ENCODE measurements around the gene AJM1.

The AJM1 gene

DNA sequence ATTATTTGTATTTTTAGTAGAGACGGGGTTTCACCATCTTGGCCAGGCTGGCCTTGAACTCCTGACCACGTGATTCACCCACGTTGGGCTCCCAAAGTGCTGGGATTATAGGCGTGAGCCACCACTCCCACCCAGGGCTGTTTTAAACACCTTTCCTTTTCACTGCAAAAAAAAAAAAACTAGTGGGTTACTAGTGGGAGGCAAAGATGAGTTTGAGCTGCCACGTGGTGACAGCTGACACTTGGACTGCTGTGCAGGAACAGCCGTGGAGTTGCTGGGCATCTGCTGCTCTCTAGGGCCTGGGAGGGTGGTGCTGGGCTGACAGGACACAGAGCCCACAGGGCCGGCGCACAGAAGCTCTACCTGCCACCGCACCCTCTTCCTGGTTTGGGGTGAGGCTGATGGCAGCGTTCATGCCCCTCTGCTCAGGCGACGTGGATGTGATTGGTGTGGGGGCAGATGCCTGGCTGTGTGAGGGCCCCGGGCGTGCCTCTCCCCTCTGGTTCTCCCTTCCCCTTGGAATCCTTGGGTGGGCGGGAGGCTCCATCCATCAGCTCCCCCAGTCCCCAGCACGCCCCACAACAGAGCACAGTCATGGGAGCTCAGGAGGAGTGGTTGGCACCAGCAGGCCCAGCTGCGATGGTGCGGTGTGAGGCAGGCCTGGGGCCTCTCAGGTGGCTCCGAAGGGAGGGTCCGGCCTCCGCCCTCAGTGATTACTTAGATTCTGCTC lies 17.6 kb upstream of the AJM1 start:
- no peak for FAIRE-seq
- no peak for TF ChIP-seq PAX5 (IDR thresholded peaks at IDR 0.05; ENCODE audit: insufficient read depth, low read length, severe bottlenecking)
- no peak for TF ChIP-seq POLR2AphosphoS5 (IDR thresholded peaks at IDR 0.05; ENCODE audit: low read depth, low read length)
- no peak for TF ChIP-seq SPI1 (IDR thresholded peaks at IDR 0.05; ENCODE audit: low read depth, low read length)
- no peak for TF ChIP-seq POU2F2 (IDR thresholded peaks at IDR 0.05; ENCODE audit: low read depth, low read length)
- no peak for DNase-seq (ENCODE audit: insufficient read length, low spot score)

DNA sequence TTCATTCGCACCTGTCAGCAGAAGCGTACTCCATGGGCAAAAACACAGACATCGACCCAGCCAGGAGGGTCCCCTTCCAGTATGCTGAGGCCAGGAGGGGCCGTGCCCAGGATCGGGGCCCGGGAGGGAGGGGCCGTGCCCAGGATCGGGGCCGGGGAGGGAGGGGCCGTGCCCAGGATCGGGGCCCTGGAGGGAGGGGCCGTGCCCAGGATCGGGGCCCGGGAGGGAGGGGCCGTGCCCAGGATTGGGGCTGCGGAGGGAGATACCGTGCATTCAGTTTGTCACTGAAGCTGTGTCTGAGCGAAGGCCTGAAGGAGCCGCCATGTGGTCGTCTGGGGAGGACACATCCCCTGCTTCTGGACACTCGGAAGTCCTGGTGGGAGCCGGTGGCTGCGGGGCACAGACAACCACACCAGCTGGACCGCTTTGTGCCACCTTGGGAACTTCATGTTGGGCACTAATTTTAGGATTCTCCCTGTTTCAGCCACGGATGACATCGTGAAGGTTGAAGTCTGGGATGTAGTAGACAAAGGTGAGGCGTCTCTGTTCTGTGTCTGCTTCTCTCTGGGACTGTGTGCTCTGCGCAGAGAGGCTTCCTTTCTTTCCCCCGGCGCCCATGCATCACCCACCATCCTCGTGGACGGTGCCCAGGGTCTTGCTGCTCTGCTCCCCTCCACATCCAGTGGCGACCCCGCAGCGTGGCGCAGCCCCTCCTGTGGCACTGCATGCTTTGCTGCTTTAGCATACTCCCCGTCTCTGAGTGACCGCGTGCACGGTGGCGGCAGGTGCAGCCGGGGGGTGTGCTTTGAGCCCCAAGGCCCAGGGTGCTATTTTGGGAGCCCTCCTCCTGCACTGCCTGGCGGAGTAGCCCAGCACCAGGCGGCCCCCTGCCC lies 16.7 kb upstream of the AJM1 start:
- FAIRE-seq, result no peak
- TF ChIP-seq SPI1 (IDR thresholded peaks at IDR 0.05; ENCODE audit: low read depth, low read length) (no peak), POLR2AphosphoS5 (IDR thresholded peaks at IDR 0.05; ENCODE audit: low read depth, low read length) (no peak), PAX5 (IDR thresholded peaks at IDR 0.05; ENCODE audit: insufficient read depth, low read length, severe bottlenecking) (no peak), POU2F2 (IDR thresholded peaks at IDR 0.05; ENCODE audit: low read depth, low read length) (no peak), POLR2A (IDR thresholded peaks at IDR 0.05; ENCODE audit: low read depth, low read length) (no peak), TAF1 (IDR thresholded peaks at IDR 0.05; ENCODE audit: low read depth, low read length) (no peak)
- no peak for DNase-seq (ENCODE audit: insufficient read length, low spot score)

DNA sequence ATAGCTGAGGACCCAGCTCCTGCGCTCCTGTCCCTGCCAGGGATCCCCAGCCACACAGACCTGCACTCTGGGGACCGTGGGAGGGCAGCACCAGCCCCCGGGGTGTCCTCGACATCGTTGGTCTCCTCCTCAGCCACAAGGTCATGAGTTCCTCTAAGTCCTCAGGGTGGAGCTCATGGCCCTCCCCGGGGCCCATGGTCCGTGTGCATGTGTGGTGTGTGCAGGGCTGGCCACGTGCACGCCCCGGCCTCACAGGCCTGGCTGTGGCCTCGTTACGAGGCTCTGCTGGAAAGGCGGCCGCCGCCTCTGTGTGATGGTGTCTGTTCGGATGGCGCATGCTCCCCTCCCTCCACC lies 16.1 kb upstream of the AJM1 start:
- no peak for FAIRE-seq
- no peak for DNase-seq (ENCODE audit: insufficient read length, low spot score)
- no peak for TF ChIP-seq POLR2A (IDR thresholded peaks at IDR 0.05; ENCODE audit: low read depth, low read length)
- TF ChIP-seq POLR2AphosphoS5 (IDR thresholded peaks at IDR 0.05; ENCODE audit: low read depth, low read length), result no peak
- no peak for TF ChIP-seq POU2F2 (IDR thresholded peaks at IDR 0.05; ENCODE audit: low read depth, low read length)
- no peak for TF ChIP-seq SPI1 (IDR thresholded peaks at IDR 0.05; ENCODE audit: low read depth, low read length)
- TF ChIP-seq PAX5 (IDR thresholded peaks at IDR 0.05; ENCODE audit: insufficient read depth, low read length, severe bottlenecking), result no peak
- TF ChIP-seq TAF1 (IDR thresholded peaks at IDR 0.05; ENCODE audit: low read depth, low read length), result no peak

DNA sequence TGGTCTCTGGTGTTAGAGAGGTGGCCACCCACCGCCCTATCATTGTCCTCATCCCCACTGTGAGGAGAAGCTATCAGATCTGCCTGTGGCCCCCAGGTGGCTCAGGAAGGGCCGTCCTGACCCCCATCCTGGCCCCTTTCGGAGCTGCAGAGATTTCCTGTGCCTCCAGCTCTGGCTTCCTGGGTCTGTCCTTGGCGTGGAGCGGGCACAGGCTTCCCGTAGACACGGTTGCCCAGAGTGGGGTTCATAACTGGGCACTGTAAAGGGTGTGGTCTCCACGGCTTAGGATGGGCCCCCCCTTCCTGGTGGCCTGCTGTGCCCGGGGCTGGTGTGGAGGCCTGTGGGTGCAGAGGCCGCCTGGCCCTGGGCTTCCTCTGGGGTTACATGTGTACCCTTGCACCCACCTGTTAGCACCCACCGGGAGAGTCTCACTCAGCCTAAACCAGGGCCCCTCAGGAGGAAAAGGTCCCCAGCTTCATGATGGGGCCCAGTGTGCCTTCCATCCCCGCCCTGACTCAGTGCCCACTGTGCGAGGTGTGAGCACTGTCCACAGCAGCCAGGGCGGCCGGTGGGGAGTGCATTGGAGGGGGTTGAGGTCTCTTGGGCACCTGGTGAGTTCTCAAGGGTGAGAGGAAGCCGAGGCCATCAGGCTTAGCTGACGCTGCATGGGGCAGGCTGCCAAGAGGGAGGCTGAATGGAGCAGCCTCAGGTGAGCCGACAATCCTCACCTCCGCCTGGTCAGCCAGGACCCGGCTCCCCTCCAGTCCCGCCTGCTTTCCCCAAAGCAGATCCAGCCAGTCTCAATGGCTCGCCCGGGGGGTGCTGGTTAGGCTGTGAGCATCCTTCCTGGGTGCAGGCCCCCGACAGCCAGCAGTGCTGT lies 15.3 kb upstream of the AJM1 start:
- DNase-seq (ENCODE audit: insufficient read length, low spot score), result no peak
- TF ChIP-seq SPI1 (IDR thresholded peaks at IDR 0.05; ENCODE audit: low read depth, low read length) (no peak), PAX5 (IDR thresholded peaks at IDR 0.05; ENCODE audit: insufficient read depth, low read length, severe bottlenecking) (no peak), TAF1 (IDR thresholded peaks at IDR 0.05; ENCODE audit: low read depth, low read length) (no peak), POLR2A (IDR thresholded peaks at IDR 0.05; ENCODE audit: low read depth, low read length) (no peak), POU2F2 (IDR thresholded peaks at IDR 0.05; ENCODE audit: low read depth, low read length) (no peak), POLR2AphosphoS5 (IDR thresholded peaks at IDR 0.05; ENCODE audit: low read depth, low read length) (no peak)
- no peak for FAIRE-seq

DNA sequence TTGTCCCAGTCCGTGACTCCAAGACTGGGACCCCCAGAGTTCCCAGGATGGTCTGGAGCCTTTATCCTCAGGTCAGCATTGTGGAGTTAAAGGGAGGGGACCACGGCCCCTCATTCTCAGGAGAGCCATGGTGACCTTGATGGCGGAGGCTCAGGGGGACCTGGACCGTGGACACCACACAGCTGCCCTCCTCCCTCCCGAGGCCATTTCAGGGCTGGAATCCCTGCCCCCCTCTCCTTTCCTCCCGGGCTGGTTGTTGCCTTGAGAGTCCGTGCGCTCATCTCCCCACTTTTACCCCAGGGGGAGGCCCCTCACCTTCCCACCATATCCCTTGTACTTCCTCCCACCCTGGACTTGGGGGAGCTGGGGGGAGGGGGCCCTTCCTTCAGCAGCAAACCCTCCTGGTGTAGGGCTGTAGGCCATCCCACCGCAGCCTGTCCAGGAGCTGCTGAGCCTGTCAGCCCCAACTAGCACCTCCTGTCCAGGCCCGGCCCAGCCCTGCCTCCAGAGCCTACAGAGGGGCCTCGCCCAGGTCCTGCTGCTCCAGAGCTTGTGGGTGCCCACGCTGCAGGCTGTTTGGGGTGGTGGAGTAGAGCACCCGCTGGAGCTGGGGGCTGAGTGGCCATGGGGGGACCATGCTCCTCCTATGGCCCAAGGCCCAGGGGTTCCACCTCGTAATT lies 14.3 kb upstream of the AJM1 start:
- DNase-seq (ENCODE audit: insufficient read length, low spot score) (no peak), FAIRE-seq (no peak)
- no peak for TF ChIP-seq POLR2A (IDR thresholded peaks at IDR 0.05; ENCODE audit: low read depth, low read length)
- TF ChIP-seq POLR2AphosphoS5 (IDR thresholded peaks at IDR 0.05; ENCODE audit: low read depth, low read length), result no peak
- TF ChIP-seq SPI1 (IDR thresholded peaks at IDR 0.05; ENCODE audit: low read depth, low read length), result no peak
- TF ChIP-seq POU2F2 (IDR thresholded peaks at IDR 0.05; ENCODE audit: low read depth, low read length), result no peak
- no peak for TF ChIP-seq PAX5 (IDR thresholded peaks at IDR 0.05; ENCODE audit: insufficient read depth, low read length, severe bottlenecking)
- no peak for TF ChIP-seq TAF1 (IDR thresholded peaks at IDR 0.05; ENCODE audit: low read depth, low read length)

DNA sequence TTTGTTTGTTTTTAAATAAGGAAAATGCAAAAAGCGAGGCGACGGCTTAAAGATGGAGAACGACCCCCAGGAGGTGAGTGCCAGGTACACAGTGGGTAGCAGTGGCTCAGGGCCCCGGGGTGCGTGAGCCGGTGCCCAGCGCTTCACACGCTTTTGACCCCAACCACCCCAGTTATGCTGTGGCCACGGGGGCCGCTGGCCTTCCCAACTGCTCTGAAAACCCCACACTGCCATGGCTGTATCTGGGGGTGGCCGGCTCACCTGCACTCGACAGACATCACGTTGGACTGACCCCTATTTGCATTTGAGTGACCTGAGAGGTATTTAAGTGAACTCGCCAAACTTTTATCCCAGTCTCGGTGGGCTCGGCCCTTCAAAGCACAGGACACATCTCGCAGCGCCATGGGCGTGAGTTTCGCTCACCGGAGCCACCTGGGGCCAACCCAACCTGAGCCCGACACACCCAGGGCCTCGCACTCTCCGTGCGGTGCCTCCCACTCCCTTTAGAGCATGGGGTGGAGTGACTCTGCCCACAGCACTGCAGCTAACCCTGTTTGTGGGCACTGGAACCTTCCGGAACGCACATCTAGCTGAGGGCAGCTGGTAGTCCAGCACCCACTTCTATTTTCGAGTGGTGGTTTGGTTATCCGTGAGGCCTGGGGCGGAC lies 13.7 kb upstream of the AJM1 start:
- TF ChIP-seq POU2F2 (IDR thresholded peaks at IDR 0.05; ENCODE audit: low read depth, low read length), result no peak
- no peak for TF ChIP-seq TAF1 (IDR thresholded peaks at IDR 0.05; ENCODE audit: low read depth, low read length)
- TF ChIP-seq POLR2AphosphoS5 (IDR thresholded peaks at IDR 0.05; ENCODE audit: low read depth, low read length), result no peak
- TF ChIP-seq SPI1 (IDR thresholded peaks at IDR 0.05; ENCODE audit: low read depth, low read length), result no peak
- TF ChIP-seq PAX5 (IDR thresholded peaks at IDR 0.05; ENCODE audit: insufficient read depth, low read length, severe bottlenecking), result no peak
- TF ChIP-seq POLR2A (IDR thresholded peaks at IDR 0.05; ENCODE audit: low read depth, low read length), result no peak
- FAIRE-seq (no peak), DNase-seq (ENCODE audit: insufficient read length, low spot score) (no peak)

DNA sequence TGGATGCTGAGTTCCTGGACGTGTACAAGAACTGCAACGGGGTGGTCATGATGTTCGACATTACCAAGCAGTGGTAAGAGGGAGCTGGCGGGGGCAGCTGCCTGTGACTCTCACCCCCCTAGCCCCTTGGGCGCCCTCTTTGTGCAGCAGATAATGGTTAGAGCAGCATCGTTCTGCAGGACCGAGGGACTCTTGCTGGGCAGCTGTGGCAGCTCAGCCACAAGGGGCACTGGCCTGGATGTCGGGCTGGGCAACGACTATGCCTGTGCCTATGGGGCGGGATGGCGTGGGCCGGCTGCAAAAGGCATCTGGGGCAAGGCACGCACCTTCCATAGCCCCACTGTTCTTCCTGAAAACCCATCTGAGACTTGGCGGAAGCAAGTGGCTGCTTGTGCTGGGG lies 12.9 kb upstream of the AJM1 start:
- no peak for DNase-seq (ENCODE audit: insufficient read length, low spot score)
- TF ChIP-seq POU2F2 (IDR thresholded peaks at IDR 0.05; ENCODE audit: low read depth, low read length) (no peak), PAX5 (IDR thresholded peaks at IDR 0.05; ENCODE audit: insufficient read depth, low read length, severe bottlenecking) (no peak), POLR2AphosphoS5 (IDR thresholded peaks at IDR 0.05; ENCODE audit: low read depth, low read length) (no peak), POLR2A (IDR thresholded peaks at IDR 0.05; ENCODE audit: low read depth, low read length) (no peak), TAF1 (IDR thresholded peaks at IDR 0.05; ENCODE audit: low read depth, low read length) (no peak), SPI1 (IDR thresholded peaks at IDR 0.05; ENCODE audit: low read depth, low read length) (no peak)
- no peak for FAIRE-seq

Data from GM12891 (cell line).